ENCODE measurements around the gene FHIT. TPM values are rescaled to one million over a fixed set of nuclear protein-coding genes. Genes with fewer than 3 reads are reported as not detected.

The FHIT gene
- total RNA-seq, 1 experiment from 2014 or later: 20.1 TPM

GRCh38 chr3:59782664-59783063 is 1468.6 kb downstream of the FHIT start:
- ChIA-PET CTCF (interaction anchor here (1.1 kb wide), 1 partner anchor 208 kb away, joined by 3 read pairs; no protein-coding TSS in a partner anchor), POLR2A (no interaction called here)
- no peaks in the 10 kb centered on the region for H3K4me1 Mint-ChIP-seq (ENCODE audit: insufficient read depth, unreplicated experiment)
- no peak for TF ChIP-seq CTCF (IDR thresholded peaks at IDR 0.05; ENCODE audit: unreplicated experiment)
- no peaks in the 10 kb centered on the region for H3K9me3 Mint-ChIP-seq (ENCODE audit: unreplicated experiment)
- H3K4me3 Mint-ChIP-seq (ENCODE audit: unreplicated experiment): no peak overlapping the region
- H3K27me3 Mint-ChIP-seq (ENCODE audit: insufficient read depth, unreplicated experiment): no peaks in the 10 kb centered on the region
- H3K36me3 Mint-ChIP-seq (ENCODE audit: insufficient read depth, unreplicated experiment): no peaks in the 10 kb centered on the region
- intact Hi-C loops (cut with micrococcal nuclease): no loop called here
- peak; percentile 18 for DNase-seq (ENCODE audit: unreplicated experiment)
- BruUV-seq (replicated peaks): no TSS peak
- no peak overlapping the region for H3K27ac Mint-ChIP-seq (ENCODE audit: low read depth, unreplicated experiment)

- no peaks in the 10 kb centered on the region for H3K27me3 Mint-ChIP-seq (ENCODE audit: insufficient read depth, unreplicated experiment)
- no peaks in the 10 kb centered on the region for H3K36me3 Mint-ChIP-seq (ENCODE audit: insufficient read depth, unreplicated experiment)
- no peaks in the 10 kb centered on the region for H3K4me1 Mint-ChIP-seq (ENCODE audit: insufficient read depth, unreplicated experiment)
- no peak overlapping the region for H3K27ac Mint-ChIP-seq (ENCODE audit: low read depth, unreplicated experiment)
- no TSS peak for BruUV-seq (replicated peaks)
- ChIA-PET CTCF (no interaction called here), POLR2A (no interaction called here)
- no peak for DNase-seq (ENCODE audit: unreplicated experiment)
- H3K9me3 Mint-ChIP-seq (ENCODE audit: unreplicated experiment): no peaks in the 10 kb centered on the region
- TF ChIP-seq CTCF (IDR thresholded peaks at IDR 0.05; ENCODE audit: unreplicated experiment): no peak
- H3K4me3 Mint-ChIP-seq (ENCODE audit: unreplicated experiment): no peak overlapping the region
- intact Hi-C loops (cut with micrococcal nuclease): no loop called here
Measured at GRCh38 chr3:59780209-59780608, 1471.0 kb downstream of the FHIT start.

GRCh38 chr3:59779260-59779659 is 1472.0 kb downstream of the FHIT start:
- no peaks in the 10 kb centered on the region for H3K36me3 Mint-ChIP-seq (ENCODE audit: insufficient read depth, unreplicated experiment)

GRCh38 chr3:59777667-59778077 is 1473.6 kb downstream of the FHIT start:
- ChIA-PET CTCF (interaction anchor here (1.0 kb wide), 1 partner anchor 61 kb away, joined by 5 read pairs; no protein-coding TSS in a partner anchor), POLR2A (no interaction called here)
- H3K9me3 Mint-ChIP-seq (ENCODE audit: unreplicated experiment): no peaks in the 10 kb centered on the region
- peaks cover 14% of the 10 kb centered on the region for H3K4me1 Mint-ChIP-seq (ENCODE audit: insufficient read depth, unreplicated experiment)
- no peaks in the 10 kb centered on the region for H3K27me3 Mint-ChIP-seq (ENCODE audit: insufficient read depth, unreplicated experiment)
- no peaks in the 10 kb centered on the region for H3K36me3 Mint-ChIP-seq (ENCODE audit: insufficient read depth, unreplicated experiment)
- intact Hi-C loops (cut with micrococcal nuclease): no loop called here
- no peak for DNase-seq (ENCODE audit: unreplicated experiment)
- no peak overlapping the region for H3K27ac Mint-ChIP-seq (ENCODE audit: low read depth, unreplicated experiment)
- TF ChIP-seq CTCF (IDR thresholded peaks at IDR 0.05; ENCODE audit: unreplicated experiment): no peak
- no peak overlapping the region for H3K4me3 Mint-ChIP-seq (ENCODE audit: unreplicated experiment)
- no TSS peak for BruUV-seq (replicated peaks)

More at GRCh38 chr3:59779260-59779659, 1472.0 kb downstream of the FHIT start:
- H3K27ac Mint-ChIP-seq (ENCODE audit: low read depth, unreplicated experiment): no peak overlapping the region
- no peak for DNase-seq (ENCODE audit: unreplicated experiment)
- no peak for TF ChIP-seq CTCF (IDR thresholded peaks at IDR 0.05; ENCODE audit: unreplicated experiment)
- ChIA-PET CTCF (no interaction called here), POLR2A (no interaction called here)
- no peaks in the 10 kb centered on the region for H3K27me3 Mint-ChIP-seq (ENCODE audit: insufficient read depth, unreplicated experiment)
- H3K9me3 Mint-ChIP-seq (ENCODE audit: unreplicated experiment): no peaks in the 10 kb centered on the region
- H3K4me3 Mint-ChIP-seq (ENCODE audit: unreplicated experiment): no peak overlapping the region
- intact Hi-C loops (cut with micrococcal nuclease): no loop called here
- H3K4me1 Mint-ChIP-seq (ENCODE audit: insufficient read depth, unreplicated experiment): peaks cover 5% of the 10 kb centered on the region
- no TSS peak for BruUV-seq (replicated peaks)

All from MCF 10A (cell line).